Left lung (tissue), 14 donors: Measurements from ENCODE around the gene LRRC32. TPM values are rescaled to one million over a fixed set of nuclear protein-coding genes. Genes with fewer than 3 reads are reported as not detected.
A peak's percentile ranks its signal among the peaks of the same experiment; 100 is the strongest.

Source experiments
- ATAC-seq: fragments of 200-7000 bp; cut with Tn5 transposase; one replicate; pipeline ENCODE4 v1.9.1; 2020; ENCODE audit warnings: moderate library complexity
- DNase-seq, 4 donors: peaks; one replicate each; pipeline ENCODE4 v3.0.0-alpha.2; 2013 to 2020
- H3K27ac ChIP-seq, 2 donors: fragments of 200-600 bp; sonication (generic) in 1 of 2; one replicate each; pipeline versions ENCODE4 v1.5.0 to v1.8.0; 2020 to 2021
- H3K27me3 ChIP-seq, 2 donors: fragments of 200-600 bp; sonication (generic) in 1 of 2; one replicate each; pipeline versions ENCODE4 v1.5.0 to v1.8.0; 2020 to 2021
- H3K36me3 ChIP-seq, 2 donors: fragments of 200-600 bp; sonication (generic) in 1 of 2; one replicate each; pipeline versions ENCODE4 v1.5.0 to v1.8.0; 2020 to 2021
- H3K4me1 ChIP-seq, 2 donors: fragments of 200-600 bp; one replicate each; pipeline ENCODE4 v1.8.0; 2021
- H3K4me3 ChIP-seq, 2 donors: fragments of 200-600 bp; sonication (generic) in 1 of 2; one replicate each; pipeline versions ENCODE4 v1.5.0 to v1.8.0; 2020 to 2021; ENCODE audit warnings: mild to moderate bottlenecking in 1 of 2
- H3K9me3 ChIP-seq, 2 donors: fragments of 200-600 bp; sonication (generic) in 1 of 2; one replicate each; pipeline versions ENCODE4 v1.5.0 to v1.8.0; 2020 to 2021
- intact Hi-C, 2 donors: fragments of 100-400 bp; cut with DNase I; formaldehyde crosslinking; loops; one replicate each; pipeline versions ENCODE4 v1.11.2 to v1.14.2; 2022
- long read RNA-seq, 12 donors: library from polyadenylated mRNA in 2 of 12; unstranded in 2 of 12; transcript quantifications; one replicate each; pipeline ENCODE4 v2.0.0 and lab custom pipeline, GENCODE V29; 2019 to 2026
- polyA plus RNA-seq, 6 donors: library from polyadenylated mRNA; unstranded; fragments of 120-200 nt; gene quantifications; one replicate each; pipeline ENCODE4 v1.2.1, GENCODE V29; 2013; ENCODE audit not compliant: insufficient read length in 6 of 6
- total RNA-seq, 2 donors: library from RNA; stranded (reverse); fragmentation: NEBNext Ultra II Directional; extraction: Animal tissue kit (Norgen Biotek cat#: 25700); gene quantifications; one replicate each; pipeline ENCODE4 v1.2.1, GENCODE V29; 2021
- TF ChIP-seq, protein P1 (sequence below), 2 donors: fragments of 200-600 bp; sonication (generic) in 1 of 2; IDR thresholded peaks; one replicate each; pipeline versions ENCODE4 v1.5.0 to v1.8.0; 2021; ENCODE audit warnings: antibody characterized with exemption in 2 of 2
- donor health status: DM: no; HTN: yes; CAD: no.
- donor health status: DM: no; HTN: no; CAD: no.

The LRRC32 gene, protein sequence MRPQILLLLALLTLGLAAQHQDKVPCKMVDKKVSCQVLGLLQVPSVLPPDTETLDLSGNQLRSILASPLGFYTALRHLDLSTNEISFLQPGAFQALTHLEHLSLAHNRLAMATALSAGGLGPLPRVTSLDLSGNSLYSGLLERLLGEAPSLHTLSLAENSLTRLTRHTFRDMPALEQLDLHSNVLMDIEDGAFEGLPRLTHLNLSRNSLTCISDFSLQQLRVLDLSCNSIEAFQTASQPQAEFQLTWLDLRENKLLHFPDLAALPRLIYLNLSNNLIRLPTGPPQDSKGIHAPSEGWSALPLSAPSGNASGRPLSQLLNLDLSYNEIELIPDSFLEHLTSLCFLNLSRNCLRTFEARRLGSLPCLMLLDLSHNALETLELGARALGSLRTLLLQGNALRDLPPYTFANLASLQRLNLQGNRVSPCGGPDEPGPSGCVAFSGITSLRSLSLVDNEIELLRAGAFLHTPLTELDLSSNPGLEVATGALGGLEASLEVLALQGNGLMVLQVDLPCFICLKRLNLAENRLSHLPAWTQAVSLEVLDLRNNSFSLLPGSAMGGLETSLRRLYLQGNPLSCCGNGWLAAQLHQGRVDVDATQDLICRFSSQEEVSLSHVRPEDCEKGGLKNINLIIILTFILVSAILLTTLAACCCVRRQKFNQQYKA
- total RNA-seq (10 to 100 TPM; 38.7 to 66.8 TPM), polyA plus RNA-seq (10 to 100 TPM; 40.0 to 47.9 (median 45.0) TPM)
- long read RNA-seq, donor 1, full-length matches to known transcripts = 19 of 19 reads
- long read RNA-seq, donor 1, partial matches to known transcripts = 0 of 19 reads
- long read RNA-seq, donor 1, other reads (novel, unspliced or antisense) = 0 of 19 reads
- long read RNA-seq, donor 2, full-length matches to known transcripts = 8 of 8 reads
- long read RNA-seq, donor 2, partial matches to known transcripts = 0 of 8 reads
- long read RNA-seq, donor 2, other reads (novel, unspliced or antisense) = 0 of 8 reads
- long read RNA-seq, donor 3, full-length matches to known transcripts = 10 of 10 reads
- long read RNA-seq, donor 3, partial matches to known transcripts = 0 of 10 reads
- long read RNA-seq, donor 3, other reads (novel, unspliced or antisense) = 0 of 10 reads
- long read RNA-seq, donor 4, partial matches to known transcripts = 0 of 4 reads
- long read RNA-seq, donor 4, other reads (novel, unspliced or antisense) = 3 of 4 reads
- long read RNA-seq, donor 5, full-length matches to known transcripts = 7 of 19 reads
- long read RNA-seq, donor 5, partial matches to known transcripts = 12 of 19 reads
- long read RNA-seq, donor 5, other reads (novel, unspliced or antisense) = 0 of 19 reads
- long read RNA-seq, donor 6, full-length matches to known transcripts = 8 of 8 reads
- long read RNA-seq, donor 6, partial matches to known transcripts = 0 of 8 reads
- long read RNA-seq, donor 6, other reads (novel, unspliced or antisense) = 0 of 8 reads
- long read RNA-seq, donor 7, full-length matches to known transcripts = 8 of 8 reads
- long read RNA-seq, donor 7, partial matches to known transcripts = 0 of 8 reads
- long read RNA-seq, donor 7, other reads (novel, unspliced or antisense) = 0 of 8 reads
- long read RNA-seq, donor 8, full-length matches to known transcripts = 10 of 10 reads
- long read RNA-seq, donor 8, partial matches to known transcripts = 0 of 10 reads
- long read RNA-seq, donor 8, other reads (novel, unspliced or antisense) = 0 of 10 reads
- long read RNA-seq, donor 9 = 0 reads
- long read RNA-seq, donor 10, partial matches to known transcripts = 2 of 7 reads
- long read RNA-seq, donor 10, other reads (novel, unspliced or antisense) = 4 of 7 reads
- long read RNA-seq, donor 11, full-length matches to known transcripts = 3 of 3 reads
- long read RNA-seq, donor 11, partial matches to known transcripts = 0 of 3 reads
- long read RNA-seq, donor 11, other reads (novel, unspliced or antisense) = 0 of 3 reads
- long read RNA-seq, donor 12, full-length matches to known transcripts = 9 of 9 reads
- long read RNA-seq, donor 12, partial matches to known transcripts = 0 of 9 reads
- long read RNA-seq, donor 12, other reads (novel, unspliced or antisense) = 0 of 9 reads

DNA sequence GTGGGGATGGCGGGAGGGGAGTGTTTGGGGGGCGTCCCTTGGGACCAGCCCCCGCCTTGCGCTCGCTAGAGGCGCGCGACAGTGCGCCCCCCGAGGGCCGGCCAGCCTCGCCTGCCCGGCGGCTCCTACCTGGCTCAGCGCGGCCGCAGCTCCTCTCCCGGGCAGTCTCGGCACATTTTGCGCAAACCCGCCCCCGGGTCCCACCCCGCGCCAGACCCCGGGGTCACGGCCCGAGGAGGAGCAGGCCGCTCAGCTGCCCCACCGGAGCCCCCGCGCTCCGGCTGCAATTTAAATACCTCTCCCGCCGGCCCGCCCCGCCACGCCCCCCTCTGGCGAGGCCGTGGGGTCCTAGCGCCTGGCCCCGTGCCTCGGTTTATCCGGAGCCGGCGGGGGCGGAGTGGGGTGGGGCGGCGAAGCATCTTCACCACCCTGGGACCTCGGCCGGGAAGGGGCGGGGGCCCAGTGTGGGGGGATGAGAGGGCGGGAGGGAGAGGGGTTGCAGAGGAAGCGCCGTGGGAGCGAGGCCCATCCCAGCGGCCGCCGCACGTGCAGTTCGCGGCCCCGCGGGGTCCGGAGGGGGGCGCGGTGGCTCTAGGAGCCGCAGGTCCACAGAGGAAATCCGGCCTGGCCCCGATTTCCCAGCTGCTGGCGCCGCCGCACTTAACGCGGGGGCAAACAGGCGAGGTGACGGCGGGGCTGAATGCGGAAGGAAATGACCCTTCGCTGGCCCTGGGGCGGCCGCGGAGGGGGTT lies at the start of gene LRRC32:
TSS of gene LRRC32 (minus strand) at position 263 of the 752 bp plus-strand sequence. CDS start 4,793 bp downstream, outside the sequence.
- Histone ChIP-seq H3K9me3 (no peaks in the 10 kb centered on the region), H3K4me3 (peak within 1 kb of the TSS; percentile 51 to 52), H3K27me3 (peaks cover 10 to 47% of the 10 kb centered on the region in 2 donors), H3K27ac (peak within 1 kb of the TSS; percentile 74 to 77), H3K36me3 (no peaks in the 10 kb centered on the region), H3K4me1 (peaks cover 8 to 51% of the 10 kb centered on the region in 2 donors)
- intact Hi-C loops = loop anchor here in 1 of 2 donors (10.0 kb wide), 1 partner anchor 76 kb away; no protein-coding TSS in a partner anchor
- DNase-seq (peak in 3 of 4 donors; percentile 63 to 89 (median 69)), ATAC-seq (peak; percentile 61)
- TF ChIP-seq, protein P1, sequence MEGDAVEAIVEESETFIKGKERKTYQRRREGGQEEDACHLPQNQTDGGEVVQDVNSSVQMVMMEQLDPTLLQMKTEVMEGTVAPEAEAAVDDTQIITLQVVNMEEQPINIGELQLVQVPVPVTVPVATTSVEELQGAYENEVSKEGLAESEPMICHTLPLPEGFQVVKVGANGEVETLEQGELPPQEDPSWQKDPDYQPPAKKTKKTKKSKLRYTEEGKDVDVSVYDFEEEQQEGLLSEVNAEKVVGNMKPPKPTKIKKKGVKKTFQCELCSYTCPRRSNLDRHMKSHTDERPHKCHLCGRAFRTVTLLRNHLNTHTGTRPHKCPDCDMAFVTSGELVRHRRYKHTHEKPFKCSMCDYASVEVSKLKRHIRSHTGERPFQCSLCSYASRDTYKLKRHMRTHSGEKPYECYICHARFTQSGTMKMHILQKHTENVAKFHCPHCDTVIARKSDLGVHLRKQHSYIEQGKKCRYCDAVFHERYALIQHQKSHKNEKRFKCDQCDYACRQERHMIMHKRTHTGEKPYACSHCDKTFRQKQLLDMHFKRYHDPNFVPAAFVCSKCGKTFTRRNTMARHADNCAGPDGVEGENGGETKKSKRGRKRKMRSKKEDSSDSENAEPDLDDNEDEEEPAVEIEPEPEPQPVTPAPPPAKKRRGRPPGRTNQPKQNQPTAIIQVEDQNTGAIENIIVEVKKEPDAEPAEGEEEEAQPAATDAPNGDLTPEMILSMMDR (IDR thresholded peaks at IDR 0.05) = no peak

DNA sequence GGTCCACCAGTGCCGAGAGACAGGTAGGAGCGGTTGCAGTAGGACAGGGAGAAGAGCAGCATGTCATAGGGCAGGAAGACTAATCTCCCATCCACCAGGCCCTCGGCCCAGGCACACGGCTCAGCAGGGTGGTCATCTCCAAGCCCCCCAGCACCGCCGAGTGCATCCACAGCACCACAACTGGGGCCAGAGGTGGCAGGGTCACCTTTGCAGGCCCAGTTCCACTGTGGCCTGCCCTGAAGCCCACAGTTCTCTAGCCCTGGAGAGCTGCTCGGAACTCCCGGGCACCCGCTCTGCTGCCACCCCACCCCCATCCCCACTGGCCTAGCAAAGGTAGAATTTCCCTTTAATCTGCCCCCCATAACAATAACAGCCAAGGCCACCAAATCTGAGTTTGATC lies 49.1 kb upstream of the LRRC32 start:
- DNase-seq (no peak), ATAC-seq (no peak)
- Histone ChIP-seq H3K4me1 (peaks cover 0 to 8% of the 10 kb centered on the region in 2 donors), H3K27ac (no peak overlapping the region), H3K36me3 (no peaks in the 10 kb centered on the region), H3K4me3 (no peak overlapping the region), H3K27me3 (peaks cover 0 to 26% of the 10 kb centered on the region in 2 donors), H3K9me3 (no peaks in the 10 kb centered on the region)
- intact Hi-C loops = no loop called here
- TF ChIP-seq, protein P1 (IDR thresholded peaks at IDR 0.05) = no peak

DNA sequence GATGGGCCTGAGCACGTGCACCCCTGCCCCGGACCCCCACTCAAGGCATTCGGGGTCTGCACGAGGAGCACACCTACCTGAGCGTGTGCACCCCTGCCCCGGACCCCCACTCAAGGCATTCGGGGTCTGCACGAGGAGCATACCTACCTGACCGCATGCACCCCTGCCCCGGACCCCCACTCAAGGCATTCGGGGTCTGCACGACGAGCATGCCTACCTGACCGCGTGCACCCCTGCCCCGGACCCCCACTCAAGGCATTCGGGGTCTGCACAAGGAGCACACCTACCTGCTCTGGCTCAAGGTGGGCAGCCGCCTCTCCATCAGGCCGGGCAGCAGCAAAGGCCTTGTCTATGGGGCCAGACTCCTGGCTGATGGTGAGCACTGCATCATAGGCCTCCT lies 48.7 kb upstream of the LRRC32 start:
- no peak for DNase-seq
- Histone ChIP-seq H3K4me1 (peaks cover 0 to 8% of the 10 kb centered on the region in 2 donors), H3K27me3 (peaks cover 0 to 23% of the 10 kb centered on the region in 2 donors), H3K36me3 (no peaks in the 10 kb centered on the region), H3K4me3 (no peak overlapping the region), H3K27ac (no peak overlapping the region), H3K9me3 (no peaks in the 10 kb centered on the region)
- ATAC-seq = no peak
- intact Hi-C loops = no loop called here
- TF ChIP-seq, protein P1 (IDR thresholded peaks at IDR 0.05) = no peak
